RKO (cell line): ENCODE measurements around the gene POLR3B.
A peak's percentile ranks its signal among the peaks of the same experiment; 100 is the strongest.
"Not testable (repeated sequence)": the region's sequence is repeated elsewhere in the genome, so short reads cannot be mapped to it uniquely, and the experiment has no call there.

ENCODE experiments used
- DNase-seq: peaks from one replicate; pipeline ENCODE4 v3.0.0-alpha.2; 2016; ENCODE audit warnings: low spot score

Gene POLR3B

GRCh38 chr12:106357549-106358395 lies at the start of gene POLR3B:
POLR3B (plus strand) TSS chr12:106357748; CDS start chr12:106357880, 132 bp downstream.
- DNase-seq = peak; percentile 96

GRCh38 chr12:106308121-106308520 lies 49.4 kb upstream of the POLR3B start:
- no peak for DNase-seq

GRCh38 chr12:106308611-106309010 lies 48.9 kb upstream of the POLR3B start:
- DNase-seq = no peak

- no peak for DNase-seq
These were observed 47.7 kb upstream of the POLR3B start for GRCh38 chr12:106309671-106310505.

- DNase-seq = no peak
These were observed 46.9 kb upstream of the POLR3B start for GRCh38 chr12:106310687-106311086.

- DNase-seq = no peak
These were observed 46.4 kb upstream of the POLR3B start for GRCh38 chr12:106311139-106311538.

GRCh38 chr12:106313413-106313812 lies 44.1 kb upstream of the POLR3B start:
- not testable (repeated sequence) for DNase-seq

GRCh38 chr12:106315523-106315922 lies 42.0 kb upstream of the POLR3B start:
- DNase-seq = no peak

- no peak for DNase-seq
These were observed 40.0 kb upstream of the POLR3B start for GRCh38 chr12:106317406-106318082.

GRCh38 chr12:106321139-106321850 lies 36.3 kb upstream of the POLR3B start:
- no peak for DNase-seq

GRCh38 chr12:106323537-106323936 lies 34.0 kb upstream of the POLR3B start:
- DNase-seq = no peak

GRCh38 chr12:106327309-106327869 lies 30.2 kb upstream of the POLR3B start:
- DNase-seq = no peak

GRCh38 chr12:106328735-106329134 lies 28.8 kb upstream of the POLR3B start:
- no peak for DNase-seq

- DNase-seq = no peak
These were observed 28.1 kb upstream of the POLR3B start for GRCh38 chr12:106329231-106329982.

GRCh38 chr12:106331599-106331998 lies 25.9 kb upstream of the POLR3B start:
- DNase-seq = no peak

- no peak for DNase-seq
These were observed 25.0 kb upstream of the POLR3B start for GRCh38 chr12:106332536-106332935.

- DNase-seq = no peak
These were observed 24.5 kb upstream of the POLR3B start for GRCh38 chr12:106333010-106333409.

GRCh38 chr12:106333756-106334155 lies 23.8 kb upstream of the POLR3B start:
- no peak for DNase-seq

- DNase-seq = no peak
These were observed 16.3 kb upstream of the POLR3B start for GRCh38 chr12:106341086-106341877.
